Activated naive CD4-positive, alpha-beta T cell treated with anti-CD3 and anti-CD28 coated beads for 36 hours (primary cell): Measurements from ENCODE around the gene TCEA3. TPM values are rescaled to one million over a fixed set of nuclear protein-coding genes. Genes with fewer than 3 reads are reported as not detected.

Source experiments
- total RNA-seq, 2 experiments: library from RNA; stranded (reverse); gene quantifications; one replicate each; pipeline ENCODE4 v1.2.3, GENCODE V29; 2021

TCEA3 gene
- total RNA-seq, 2 experiments from 2014 or later: 13.7 to 15.3 TPM

Other genes with a start within 250 kb of the TCEA3 start
- gene HTR1D, start 207.2 kb downstream of the TCEA3 start, total RNA-seq: not detected
- 100 to 1,000 TPM; 203 to 208 TPM for gene HNRNPR, start 80.5 kb downstream of the TCEA3 start, total RNA-seq
- 1 to 10 TPM; 3.3 to 3.5 TPM for gene ZNF436, start 54.9 kb downstream of the TCEA3 start, total RNA-seq
- 1 to 10 TPM in 1 of 2 experiments, under 1 TPM in 1; 0.76 to 1.3 TPM for gene ASAP3, start 59.4 kb upstream of the TCEA3 start, total RNA-seq
- 10 to 100 TPM; 31.3 to 33.8 TPM for gene E2F2, start 106.5 kb upstream of the TCEA3 start, total RNA-seq
- gene ID3, start 134.8 kb upstream of the TCEA3 start, total RNA-seq: 10 to 100 TPM; 69.5 to 74.6 TPM